Umbilical cord (tissue), 2 donors: ENCODE results near the gene CXCL16. TPM values are rescaled to one million over a fixed set of nuclear protein-coding genes. Genes with fewer than 3 reads are reported as not detected.
"Not testable (repeated sequence)": the region's sequence is repeated elsewhere in the genome, so short reads cannot be mapped to it uniquely, and the experiment has no call there.

Source experiments
- DNase-seq: peaks from one replicate; pipeline ENCODE4 v3.0.0-alpha.2; 2015; ENCODE audit warnings: low spot score
- total RNA-seq: library from RNA; depleted of rRNA; stranded (reverse); fragments of >200 nt; gene quantifications from one replicate; pipeline ENCODE4 v1.2.3, GENCODE V29; 2014; ENCODE audit warnings: low replicate concordance; ENCODE audit not compliant: insufficient read depth

The CXCL16 gene
- total RNA-seq, 1 donor from 2014 or later: 2.4 TPM

GRCh38 chr17:4699401-4700056 lies 40.2 kb downstream of the CXCL16 start:
- not testable (repeated sequence) for DNase-seq

GRCh38 chr17:4696437-4696805 lies 43.3 kb downstream of the CXCL16 start:
- no peak for DNase-seq

- no peak for DNase-seq
Measured at GRCh38 chr17:4693416-4693815, 46.3 kb downstream of the CXCL16 start.

- DNase-seq: no peak
Measured at GRCh38 chr17:4691686-4692085, 48.0 kb downstream of the CXCL16 start.

- no peak for DNase-seq
Measured at GRCh38 chr17:4690745-4691144, 49.0 kb downstream of the CXCL16 start.

- not testable (repeated sequence) for DNase-seq
Measured at GRCh38 chr17:4689872-4690271, 49.9 kb downstream of the CXCL16 start.

GRCh38 chr17:4683739-4684138 lies 56.0 kb downstream of the CXCL16 start:
- not testable (repeated sequence) for DNase-seq

Other genes with a start within 250 kb of the CXCL16 start
- 5.8 TPM for gene SPNS2, start 241.0 kb downstream of the CXCL16 start, total RNA-seq
- gene MYBBP1A, start 184.5 kb downstream of the CXCL16 start, total RNA-seq: 27.9 TPM
- gene GGT6, start 179.4 kb downstream of the CXCL16 start, total RNA-seq: 1.4 TPM
- gene SMTNL2, start 155.4 kb downstream of the CXCL16 start, total RNA-seq: 11.3 TPM
- not detected for gene ALOX15, start 98.2 kb downstream of the CXCL16 start, total RNA-seq
- gene PELP1, start 35.8 kb downstream of the CXCL16 start, total RNA-seq: 16.1 TPM
- 3.1 TPM for gene ARRB2, start 29.3 kb downstream of the CXCL16 start, total RNA-seq
- 5.3 TPM for gene MED11, start 8.5 kb downstream of the CXCL16 start, total RNA-seq
- gene ZMYND15, start 95 bp downstream of the CXCL16 start, total RNA-seq: not detected
- gene TM4SF5, start 32.0 kb upstream of the CXCL16 start, total RNA-seq: not detected
- not detected for gene VMO1, start 46.4 kb upstream of the CXCL16 start, total RNA-seq
- gene GLTPD2, start 49.0 kb upstream of the CXCL16 start, total RNA-seq: not detected
- 32.7 TPM for gene PSMB6, start 56.2 kb upstream of the CXCL16 start, total RNA-seq
- 16.6 TPM for gene PLD2, start 67.2 kb upstream of the CXCL16 start, total RNA-seq
- gene MINK1, start 93.4 kb upstream of the CXCL16 start, total RNA-seq: 10.1 TPM
- 11.3 TPM for gene C17orf107, start 159.6 kb upstream of the CXCL16 start, total RNA-seq
- not detected for gene CHRNE, start 163.2 kb upstream of the CXCL16 start, total RNA-seq
- 0.72 TPM for gene GP1BA, start 192.3 kb upstream of the CXCL16 start, total RNA-seq
- 28.9 TPM for gene SLC25A11, start 200.1 kb upstream of the CXCL16 start, total RNA-seq
- 10.8 TPM for gene RNF167, start 200.3 kb upstream of the CXCL16 start, total RNA-seq
- gene PFN1, start 208.6 kb upstream of the CXCL16 start, total RNA-seq: 339 TPM
- 12.0 TPM for gene ENO3, start 211.2 kb upstream of the CXCL16 start, total RNA-seq
- 40.2 TPM for gene SPAG7, start 227.9 kb upstream of the CXCL16 start, total RNA-seq
- 1.7 TPM for gene CAMTA2, start 247.7 kb upstream of the CXCL16 start, total RNA-seq